ENCODE results near the gene PLK3. TPM values are rescaled to one million over a fixed set of nuclear protein-coding genes. Genes with fewer than 3 reads are reported as not detected.

Gene PLK3
- total RNA-seq, 4 donors from 2014 or later, result 12.4 to 87.2 (median 16.3) TPM

DNA sequence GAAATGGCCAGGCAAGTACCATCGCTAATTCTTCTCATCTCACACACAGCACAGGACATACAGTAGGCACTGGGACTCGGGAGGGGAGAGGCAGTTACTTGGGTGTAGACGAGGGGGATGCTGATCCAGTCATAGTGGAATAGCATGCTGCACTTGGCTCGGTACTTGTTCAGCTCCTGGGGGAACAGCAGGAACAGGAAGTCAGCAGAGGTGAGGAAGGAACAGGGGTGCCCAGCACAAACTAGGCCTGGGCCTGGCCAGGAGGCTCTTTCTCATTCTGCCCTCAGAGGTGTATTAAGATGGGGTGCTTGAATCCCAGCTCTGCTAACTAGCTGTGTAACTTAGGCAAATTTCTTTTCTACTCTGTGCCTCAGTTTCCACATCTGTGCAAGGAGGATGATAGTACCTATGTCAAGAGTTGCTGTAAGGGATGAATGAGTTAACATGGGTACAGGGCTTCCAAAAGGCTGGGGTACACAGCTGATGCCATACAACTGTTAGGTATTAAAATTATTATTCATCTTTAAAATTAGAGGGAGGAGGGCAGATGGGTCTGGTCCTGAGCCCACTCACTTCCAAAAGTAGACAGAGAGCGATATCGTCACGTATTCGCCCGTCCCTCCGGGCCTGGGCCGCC is 14.6 kb upstream of the PLK3 start:
- Histone ChIP-seq H3K4me3 (peak overlapping the region in 2 of 4 donors; percentile 47 to 63), H3K27ac (peak overlapping the region in 3 of 4 donors; percentile 47 to 72 (median 62)), H3K9me3 (no peaks in the 10 kb centered on the region), H3K27me3 (no peaks in the 10 kb centered on the region), H3K36me3 (no peaks in the 10 kb centered on the region), H3K4me1 (peaks cover 11 to 29% (median 22%) of the 10 kb centered on the region in 4 donors)
- no peak for TF ChIP-seq POLR2A (IDR thresholded peaks at IDR 0.05)
- TF ChIP-seq, protein P1, sequence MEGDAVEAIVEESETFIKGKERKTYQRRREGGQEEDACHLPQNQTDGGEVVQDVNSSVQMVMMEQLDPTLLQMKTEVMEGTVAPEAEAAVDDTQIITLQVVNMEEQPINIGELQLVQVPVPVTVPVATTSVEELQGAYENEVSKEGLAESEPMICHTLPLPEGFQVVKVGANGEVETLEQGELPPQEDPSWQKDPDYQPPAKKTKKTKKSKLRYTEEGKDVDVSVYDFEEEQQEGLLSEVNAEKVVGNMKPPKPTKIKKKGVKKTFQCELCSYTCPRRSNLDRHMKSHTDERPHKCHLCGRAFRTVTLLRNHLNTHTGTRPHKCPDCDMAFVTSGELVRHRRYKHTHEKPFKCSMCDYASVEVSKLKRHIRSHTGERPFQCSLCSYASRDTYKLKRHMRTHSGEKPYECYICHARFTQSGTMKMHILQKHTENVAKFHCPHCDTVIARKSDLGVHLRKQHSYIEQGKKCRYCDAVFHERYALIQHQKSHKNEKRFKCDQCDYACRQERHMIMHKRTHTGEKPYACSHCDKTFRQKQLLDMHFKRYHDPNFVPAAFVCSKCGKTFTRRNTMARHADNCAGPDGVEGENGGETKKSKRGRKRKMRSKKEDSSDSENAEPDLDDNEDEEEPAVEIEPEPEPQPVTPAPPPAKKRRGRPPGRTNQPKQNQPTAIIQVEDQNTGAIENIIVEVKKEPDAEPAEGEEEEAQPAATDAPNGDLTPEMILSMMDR (IDR thresholded peaks at IDR 0.05), result no peak
- TF ChIP-seq POLR2AphosphoS5 (IDR thresholded peaks at IDR 0.05), result no peak
- no peak for TF ChIP-seq EP300 (IDR thresholded peaks at IDR 0.05; ENCODE audit: low read depth)
- intact Hi-C loops (cut with DNase I; ENCODE audit: low total_unique reads) (loop anchor here (10.0 kb wide), 1 partner anchor 49 kb away; no protein-coding TSS in a partner anchor), in situ Hi-C loops (cut with MboI; ENCODE audit: low pct_ligation_motif_present in 1 of 4, low pct_unique_long_range_greater_than_20kb in 1 of 4, low sequenced_read_pairs in 3 of 4) (loop anchor here in 2 of 4 donors (25.0 kb wide), 2 partner anchors 227 to 527 kb away; partner anchors contain the start of genes HECTD3 (in 1 of the 2) and UROD (in 1 of the 2))
- no peak for DNase-seq
- 47% methylated on average over 11 of the region's 11 CpGs; no CpG with 5 or more reads in 1 of the 2 donors for WGBS, 2 donors (ENCODE audit: low coverage in 1 of 2)

DNA sequence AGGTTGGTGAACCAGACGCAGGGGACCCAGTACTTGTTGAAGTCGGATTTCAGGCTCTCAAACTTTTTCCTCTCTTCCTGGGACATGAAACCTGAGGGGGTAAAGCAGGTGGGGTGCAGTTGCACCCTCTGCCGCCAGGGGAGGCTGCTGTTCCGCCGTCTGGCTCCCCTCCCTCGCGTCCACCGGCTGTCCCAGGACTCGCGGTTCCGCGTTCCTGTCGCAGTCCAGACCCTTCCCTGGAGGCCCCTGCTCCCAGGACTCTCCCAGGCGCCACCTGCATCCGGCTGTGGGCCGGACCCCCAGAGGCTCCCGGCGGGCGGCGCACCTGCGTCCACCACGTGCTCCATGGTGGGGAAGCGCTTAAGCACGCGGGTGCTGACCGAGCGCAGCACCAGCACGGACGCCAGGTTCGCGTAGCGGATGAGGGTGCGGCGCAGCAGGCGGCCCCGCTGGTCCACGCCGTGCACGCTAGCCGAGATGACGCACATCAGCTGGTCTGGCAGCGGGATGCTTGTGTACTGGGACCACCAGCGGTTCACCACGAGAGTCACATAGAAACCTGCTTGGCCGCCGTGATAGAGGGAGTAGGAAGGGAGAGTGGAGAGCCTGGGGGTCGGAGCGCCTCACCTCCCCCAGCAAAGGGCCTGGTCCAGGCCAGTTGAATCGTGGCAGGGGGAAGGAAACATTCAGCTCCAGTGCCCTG is 13.9 kb upstream of the PLK3 start:
- TF ChIP-seq EP300 (IDR thresholded peaks at IDR 0.05; ENCODE audit: low read depth) (no peak), POLR2AphosphoS5 (IDR thresholded peaks at IDR 0.05) (peak in 2 of 3 donors; percentile 7 to 44), POLR2A (IDR thresholded peaks at IDR 0.05) (peak; percentile 14)
- TF ChIP-seq, protein P1 (IDR thresholded peaks at IDR 0.05), result peak; percentile 100
- peak overlapping the region; percentile 26 to 63 (median 42) for H3K4me3 ChIP-seq
- H3K9me3 ChIP-seq, result no peaks in the 10 kb centered on the region
- peak; percentile 84 for DNase-seq
- 5 to 42% methylated on average over 5 to 48 of the region's 49 CpGs for WGBS, 2 donors (ENCODE audit: low coverage in 1 of 2)
- H3K27ac ChIP-seq, result peak overlapping the region; percentile 47 to 72 (median 60)
- no peaks in the 10 kb centered on the region for H3K27me3 ChIP-seq
- H3K36me3 ChIP-seq, result no peaks in the 10 kb centered on the region
- H3K4me1 ChIP-seq, result peaks cover 11 to 34% (median 22%) of the 10 kb centered on the region in 4 donors
- intact Hi-C loops (cut with DNase I; ENCODE audit: low total_unique reads) (loop anchor here (10.0 kb wide), 1 partner anchor 49 kb away; no protein-coding TSS in a partner anchor), in situ Hi-C loops (cut with MboI; ENCODE audit: low pct_ligation_motif_present in 1 of 4, low pct_unique_long_range_greater_than_20kb in 1 of 4, low sequenced_read_pairs in 3 of 4) (loop anchor here in 2 of 4 donors (25.0 kb wide), 2 partner anchors 226 to 526 kb away; partner anchors contain the start of genes HECTD3 (in 1 of the 2) and UROD (in 1 of the 2))

GRCh38 chr1:44786841-44787426 is 13.2 kb upstream of the PLK3 start:
- TF ChIP-seq POLR2AphosphoS5 (IDR thresholded peaks at IDR 0.05), result no peak
- H3K4me1 ChIP-seq, result peaks cover 11 to 40% (median 22%) of the 10 kb centered on the region in 4 donors
- 76% methylated on average over 9 of the region's 9 CpGs; no CpG with 5 or more reads in 1 of the 2 donors for WGBS, 2 donors (ENCODE audit: low coverage in 1 of 2)
- H3K9me3 ChIP-seq, result no peaks in the 10 kb centered on the region
- no peaks in the 10 kb centered on the region for H3K36me3 ChIP-seq
- intact Hi-C loops (cut with DNase I; ENCODE audit: low total_unique reads), result loop anchor here (10.0 kb wide), 1 partner anchor 48 kb away; no protein-coding TSS in a partner anchor
- in situ Hi-C loops (cut with MboI; ENCODE audit: low pct_ligation_motif_present in 1 of 4, low pct_unique_long_range_greater_than_20kb in 1 of 4, low sequenced_read_pairs in 3 of 4), result loop anchor here in 2 of 4 donors (25.0 kb wide), 2 partner anchors 225 to 525 kb away; partner anchors contain the start of genes HECTD3 (in 1 of the 2) and UROD (in 1 of the 2)
- H3K4me3 ChIP-seq, result peak overlapping the region in 1 of 4 donors; percentile 47
- DNase-seq, result peak; percentile 9
- H3K27ac ChIP-seq, result peak overlapping the region; percentile 47 to 72 (median 60)
- H3K27me3 ChIP-seq, result no peaks in the 10 kb centered on the region

DNA sequence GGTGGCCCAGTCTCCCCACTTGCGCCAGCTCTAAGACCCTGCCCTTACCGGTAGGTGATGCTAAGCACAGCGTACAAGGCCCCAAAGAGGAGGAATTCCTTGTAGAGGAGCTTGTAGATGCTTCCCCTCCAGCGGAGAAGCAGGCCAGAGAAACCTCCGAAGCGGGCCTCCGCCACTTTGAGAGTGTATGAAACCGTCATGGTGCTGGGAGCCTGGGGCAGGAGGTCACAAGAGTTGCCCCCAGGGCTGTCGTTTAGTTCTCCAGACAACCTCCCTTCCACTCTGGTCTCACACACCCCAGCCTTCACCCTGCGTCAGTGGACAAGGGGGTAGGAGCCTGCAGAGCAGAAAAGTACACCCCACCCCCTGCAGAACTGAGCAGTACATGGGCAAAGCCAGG is 12.7 kb upstream of the PLK3 start:
- Histone ChIP-seq H3K27ac (no peak overlapping the region), H3K4me3 (no peak overlapping the region), H3K27me3 (no peaks in the 10 kb centered on the region), H3K4me1 (peaks cover 11 to 41% (median 22%) of the 10 kb centered on the region in 4 donors), H3K9me3 (no peaks in the 10 kb centered on the region), H3K36me3 (no peaks in the 10 kb centered on the region)
- 96% methylated on average over 10 of the region's 10 CpGs; no CpG with 5 or more reads in 1 of the 2 donors for whole genome bisulfite sequencing, 2 donors (ENCODE audit: low coverage in 1 of 2)
- no peak for TF ChIP-seq EP300 (IDR thresholded peaks at IDR 0.05; ENCODE audit: low read depth)
- TF ChIP-seq POLR2A (IDR thresholded peaks at IDR 0.05), result no peak
- TF ChIP-seq POLR2AphosphoS5 (IDR thresholded peaks at IDR 0.05), result no peak
- TF ChIP-seq, protein P1 (IDR thresholded peaks at IDR 0.05), result no peak
- DNase-seq, result no peak
- in situ Hi-C loops (cut with MboI; ENCODE audit: low pct_ligation_motif_present in 1 of 4, low pct_unique_long_range_greater_than_20kb in 1 of 4, low sequenced_read_pairs in 3 of 4) (loop anchor here in 2 of 4 donors (25.0 kb wide), 2 partner anchors 225 to 525 kb away; partner anchors contain the start of genes HECTD3 (in 1 of the 2) and UROD (in 1 of the 2)), intact Hi-C loops (cut with DNase I; ENCODE audit: low total_unique reads) (loop anchor here (10.0 kb wide), 1 partner anchor 47 kb away; no protein-coding TSS in a partner anchor)

Data from transverse colon (tissue), 4 donors.